ENCODE data around the gene ATP10B.

GRCh38 chr5:160514191-160514590 lies 337.8 kb downstream of the ATP10B start:
- TF ChIP-seq SP1 (IDR thresholded peaks at IDR 0.05) (no peak), BHLHE40 (IDR thresholded peaks at IDR 0.05; ENCODE audit: borderline replicate concordance) (no peak), FOXM1 (IDR thresholded peaks at IDR 0.05; ENCODE audit: borderline replicate concordance) (no peak), NFRKB (IDR thresholded peaks at IDR 0.05) (no peak), FOXA1 (IDR thresholded peaks at IDR 0.05) (no peak), LEF1 (IDR thresholded peaks at IDR 0.05; ENCODE audit: borderline replicate concordance) (no peak), HDGF (IDR thresholded peaks at IDR 0.05; ENCODE audit: borderline replicate concordance) (no peak)
- TF ChIP-seq, protein P1, sequence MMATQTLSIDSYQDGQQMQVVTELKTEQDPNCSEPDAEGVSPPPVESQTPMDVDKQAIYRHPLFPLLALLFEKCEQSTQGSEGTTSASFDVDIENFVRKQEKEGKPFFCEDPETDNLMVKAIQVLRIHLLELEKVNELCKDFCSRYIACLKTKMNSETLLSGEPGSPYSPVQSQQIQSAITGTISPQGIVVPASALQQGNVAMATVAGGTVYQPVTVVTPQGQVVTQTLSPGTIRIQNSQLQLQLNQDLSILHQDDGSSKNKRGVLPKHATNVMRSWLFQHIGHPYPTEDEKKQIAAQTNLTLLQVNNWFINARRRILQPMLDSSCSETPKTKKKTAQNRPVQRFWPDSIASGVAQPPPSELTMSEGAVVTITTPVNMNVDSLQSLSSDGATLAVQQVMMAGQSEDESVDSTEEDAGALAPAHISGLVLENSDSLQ (IDR thresholded peaks at IDR 0.05): no peak

Measured in HEK293T (cell line).